Measurements from ENCODE around the gene CLN5.

Gene CLN5

DNA sequence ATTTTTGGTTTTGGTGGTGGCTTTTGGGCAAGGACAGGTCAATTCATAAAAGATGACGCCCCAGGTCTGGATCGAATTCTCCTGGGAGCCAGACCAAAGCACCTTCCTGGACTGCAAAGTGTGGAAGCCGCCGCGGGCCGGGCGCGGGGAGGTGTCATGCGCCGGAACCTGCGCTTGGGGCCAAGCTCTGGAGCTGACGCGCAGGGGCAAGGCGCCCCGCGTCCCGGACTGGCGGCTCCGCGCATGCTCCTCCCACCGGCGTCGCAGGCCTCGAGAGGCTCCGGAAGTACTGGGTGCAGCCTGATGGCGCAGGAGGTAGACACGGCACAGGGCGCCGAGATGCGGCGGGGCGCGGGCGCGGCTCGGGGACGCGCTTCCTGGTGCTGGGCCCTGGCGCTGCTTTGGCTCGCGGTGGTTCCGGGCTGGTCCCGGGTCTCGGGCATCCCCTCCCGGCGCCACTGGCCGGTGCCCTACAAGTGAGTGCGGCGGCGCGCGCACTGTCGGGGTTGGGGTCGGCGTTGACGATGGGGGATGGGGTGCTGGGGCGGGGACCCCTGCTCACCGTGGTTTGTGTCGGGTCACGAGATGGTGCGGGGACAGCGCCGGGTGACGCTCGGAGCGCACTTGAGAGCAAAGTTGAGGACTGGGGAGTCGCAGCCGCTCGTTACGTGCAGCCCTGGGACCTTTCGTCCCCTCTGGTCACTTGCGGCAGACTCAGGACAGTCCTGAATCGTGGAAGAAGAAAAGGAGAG, at the start of gene CLN5:
Gene CLN5, plus strand, starts transcription at position 286 of the 752 bp plus-strand sequence. Its CDS starts 18 bp downstream, at position 304.
- Histone ChIP-seq H3K36me3 (ENCODE audit: control insufficient read depth, insufficient read depth, low read length) (peaks cover 9% of the 10 kb centered on the region), H3K27ac (ENCODE audit: low read depth, low read length) (peak within 1 kb of the TSS; percentile 35; the same call in 1 of the 2 replicates)

DNA sequence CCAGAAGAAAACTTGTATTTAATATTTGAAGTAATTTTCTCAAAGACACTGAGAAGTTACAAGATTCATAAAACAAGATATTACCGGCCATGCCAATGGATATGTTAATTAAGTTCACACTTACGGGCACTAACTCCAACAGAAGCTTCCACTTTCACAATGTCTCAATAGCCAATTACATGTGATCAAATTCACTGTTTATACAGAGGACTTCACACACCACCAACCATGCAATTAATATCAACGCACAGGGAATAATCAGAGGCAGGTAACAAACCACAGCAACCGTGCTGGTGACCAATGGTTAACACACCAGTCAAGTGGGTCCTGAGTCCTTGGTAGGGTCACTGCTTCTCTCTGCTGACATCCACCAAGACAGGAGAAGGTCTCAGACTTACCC, 49.5 kb upstream of the CLN5 start:
- no peak overlapping the region for H3K4me3 ChIP-seq (ENCODE audit: low read depth, low read length)
- no peak overlapping the region for H3K9ac ChIP-seq (ENCODE audit: low read length)
- H3K27me3 ChIP-seq (ENCODE audit: control insufficient read depth, insufficient read depth, low read length) = no peaks in the 10 kb centered on the region
- no peak overlapping the region for H3K27ac ChIP-seq (ENCODE audit: low read depth, low read length)
- no peaks in the 10 kb centered on the region for H3K9me3 ChIP-seq (ENCODE audit: control insufficient read depth, insufficient read depth, low read depth, low read length)
- no peaks in the 10 kb centered on the region for H3K36me3 ChIP-seq (ENCODE audit: control insufficient read depth, insufficient read depth, low read length)
- no peaks in the 10 kb centered on the region for H3K4me1 ChIP-seq (ENCODE audit: control insufficient read depth, insufficient read depth, low read length)

More for the DNA sequence above, at the start of gene CLN5:
- H3K9me3 ChIP-seq (ENCODE audit: control insufficient read depth, insufficient read depth, low read depth, low read length) = no peaks in the 10 kb centered on the region
- H3K9ac ChIP-seq (ENCODE audit: low read length) = peak within 1 kb of the TSS; percentile 76
- no peaks in the 10 kb centered on the region; the same call in 1 of the 2 replicates for H3K27me3 ChIP-seq (ENCODE audit: control insufficient read depth, insufficient read depth, low read length)
- peak within 1 kb of the TSS; percentile 93 for H3K4me3 ChIP-seq (ENCODE audit: low read depth, low read length)
- peaks cover 6% of the 10 kb centered on the region; the same call in 1 of the 2 replicates for H3K4me1 ChIP-seq (ENCODE audit: control insufficient read depth, insufficient read depth, low read length)

DNA sequence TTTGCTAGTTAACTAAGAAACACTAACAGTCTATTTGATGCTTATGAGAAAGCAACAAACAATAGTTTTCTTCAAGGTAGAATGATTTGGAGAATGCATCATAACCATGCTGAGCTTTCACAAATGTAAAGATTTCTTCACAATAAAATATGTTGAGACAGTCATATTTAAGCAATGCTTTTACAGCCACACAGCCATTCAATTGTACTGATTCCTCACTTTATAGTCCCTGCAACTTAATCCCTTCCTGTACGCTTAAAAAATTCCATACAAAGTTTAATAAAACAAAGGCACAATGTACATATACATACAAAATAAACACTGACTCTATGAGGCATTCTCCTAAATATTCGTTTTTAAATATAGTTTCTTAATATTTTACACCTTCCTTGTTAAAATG, 48.2 kb upstream of the CLN5 start:
- H3K4me3 ChIP-seq (ENCODE audit: low read depth, low read length) = no peak overlapping the region
- H3K4me1 ChIP-seq (ENCODE audit: control insufficient read depth, insufficient read depth, low read length) = no peaks in the 10 kb centered on the region
- no peaks in the 10 kb centered on the region for H3K36me3 ChIP-seq (ENCODE audit: control insufficient read depth, insufficient read depth, low read length)
- no peak overlapping the region for H3K9ac ChIP-seq (ENCODE audit: low read length)
- H3K27me3 ChIP-seq (ENCODE audit: control insufficient read depth, insufficient read depth, low read length) = no peaks in the 10 kb centered on the region
- H3K9me3 ChIP-seq (ENCODE audit: control insufficient read depth, insufficient read depth, low read depth, low read length) = no peaks in the 10 kb centered on the region
- no peak overlapping the region for H3K27ac ChIP-seq (ENCODE audit: low read depth, low read length)

DNA sequence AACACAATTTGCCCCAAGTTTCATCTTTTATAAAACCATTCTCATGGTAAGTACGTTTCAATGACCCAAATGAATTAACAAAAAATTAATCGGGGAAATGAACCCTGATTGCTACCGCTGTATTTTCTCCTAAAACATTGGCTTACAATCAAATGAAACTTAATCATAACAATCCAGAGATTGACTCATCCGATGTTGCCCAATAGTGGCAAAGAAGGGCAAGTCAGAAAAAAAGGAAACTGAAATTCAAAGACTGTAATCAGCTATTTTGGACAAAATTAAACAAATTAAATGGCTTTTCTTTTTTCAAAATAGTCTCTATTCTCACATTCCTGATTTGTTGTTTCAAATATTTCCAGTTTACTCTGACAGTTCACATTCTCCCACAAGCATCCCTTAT, 47.4 kb upstream of the CLN5 start:
- no peak overlapping the region for H3K9ac ChIP-seq (ENCODE audit: low read length)
- no peaks in the 10 kb centered on the region for H3K9me3 ChIP-seq (ENCODE audit: control insufficient read depth, insufficient read depth, low read depth, low read length)
- H3K4me3 ChIP-seq (ENCODE audit: low read depth, low read length) = no peak overlapping the region
- no peaks in the 10 kb centered on the region for H3K27me3 ChIP-seq (ENCODE audit: control insufficient read depth, insufficient read depth, low read length)
- H3K4me1 ChIP-seq (ENCODE audit: control insufficient read depth, insufficient read depth, low read length) = no peaks in the 10 kb centered on the region
- H3K27ac ChIP-seq (ENCODE audit: low read depth, low read length) = no peak overlapping the region
- H3K36me3 ChIP-seq (ENCODE audit: control insufficient read depth, insufficient read depth, low read length) = no peaks in the 10 kb centered on the region

DNA sequence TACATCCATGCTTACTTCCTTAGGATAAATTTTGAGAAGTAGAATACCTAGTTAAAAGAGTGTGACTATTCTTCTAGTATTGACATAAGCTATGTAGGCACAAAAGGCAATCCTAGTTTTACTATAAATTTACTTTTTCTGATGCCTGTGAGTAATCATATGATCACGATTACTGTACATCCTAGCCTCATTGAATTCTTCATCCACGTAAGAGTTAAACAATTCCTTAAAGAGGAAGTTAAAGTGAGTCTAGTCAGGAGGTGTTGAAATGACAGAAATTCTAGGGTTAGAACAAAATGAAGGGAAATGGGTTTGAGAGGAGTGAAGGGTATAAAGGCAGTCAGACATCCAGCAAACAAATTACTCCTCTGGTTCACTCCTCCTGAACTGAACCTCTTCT, 43.7 kb upstream of the CLN5 start, which contains the start of gene ACOD1:
Gene ACOD1, plus strand, starts transcription at position 363 of the 400 bp plus-strand sequence. CDS start 48 bp downstream, outside the sequence.
- no peaks in the 10 kb centered on the region for H3K36me3 ChIP-seq (ENCODE audit: control insufficient read depth, insufficient read depth, low read length)
- no peak within 1 kb of the TSS for H3K4me3 ChIP-seq (ENCODE audit: low read depth, low read length)
- H3K27me3 ChIP-seq (ENCODE audit: control insufficient read depth, insufficient read depth, low read length) = no peaks in the 10 kb centered on the region
- no peak within 1 kb of the TSS for H3K27ac ChIP-seq (ENCODE audit: low read depth, low read length)
- H3K9me3 ChIP-seq (ENCODE audit: control insufficient read depth, insufficient read depth, low read depth, low read length) = no peaks in the 10 kb centered on the region
- no peaks in the 10 kb centered on the region for H3K4me1 ChIP-seq (ENCODE audit: control insufficient read depth, insufficient read depth, low read length)
- no peak within 1 kb of the TSS for H3K9ac ChIP-seq (ENCODE audit: low read length)

DNA sequence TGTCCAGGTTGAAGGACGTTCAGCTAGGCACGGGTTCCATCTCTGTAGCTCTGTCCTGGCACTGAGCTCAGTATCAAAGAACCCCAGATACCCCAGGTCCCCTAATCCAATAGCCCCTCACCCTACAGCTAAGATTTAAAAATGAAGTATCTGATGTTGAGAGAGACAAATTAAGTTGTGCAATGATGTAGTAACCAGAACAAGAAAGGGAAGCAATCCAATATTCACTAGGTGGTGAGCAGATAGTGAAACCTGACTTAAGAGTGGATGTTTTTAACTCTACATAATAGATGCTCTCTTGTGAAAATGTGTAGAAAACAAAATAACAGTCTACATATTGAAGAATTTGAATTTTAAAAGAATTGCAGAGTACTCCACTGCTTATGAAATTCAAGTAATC, 41.8 kb upstream of the CLN5 start:
- H3K27ac ChIP-seq (ENCODE audit: low read depth, low read length) = no peak overlapping the region

DNA sequence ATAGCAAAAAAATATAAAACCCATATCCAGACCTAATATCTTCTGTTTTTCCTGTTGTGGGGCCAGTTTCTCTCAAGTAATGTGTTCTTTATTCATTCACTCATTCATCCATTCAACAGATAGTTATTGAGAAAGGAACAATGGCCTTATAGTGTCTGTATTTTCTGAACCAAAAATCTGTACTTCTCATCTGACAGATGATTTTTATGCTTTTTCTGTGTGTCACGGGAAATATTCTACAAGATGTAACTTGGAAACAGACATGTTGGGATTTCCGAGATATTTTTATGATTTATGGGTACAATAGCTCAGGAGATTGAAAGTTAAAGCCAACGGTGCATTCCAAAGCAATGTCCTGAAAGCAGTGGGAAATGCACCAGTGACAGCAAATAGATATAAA, 37.9 kb upstream of the CLN5 start:
- Histone ChIP-seq H3K9me3 (ENCODE audit: control insufficient read depth, insufficient read depth, low read depth, low read length) (peaks cover 13% of the 10 kb centered on the region), H3K9ac (ENCODE audit: low read length) (no peak overlapping the region), H3K27me3 (ENCODE audit: control insufficient read depth, insufficient read depth, low read length) (no peaks in the 10 kb centered on the region), H3K36me3 (ENCODE audit: control insufficient read depth, insufficient read depth, low read length) (no peaks in the 10 kb centered on the region), H3K4me3 (ENCODE audit: low read depth, low read length) (no peak overlapping the region), H3K27ac (ENCODE audit: low read depth, low read length) (no peak overlapping the region), H3K4me1 (ENCODE audit: control insufficient read depth, insufficient read depth, low read length) (no peaks in the 10 kb centered on the region)

More for the DNA sequence above, 41.8 kb upstream of the CLN5 start:
- Histone ChIP-seq H3K36me3 (ENCODE audit: control insufficient read depth, insufficient read depth, low read length) (no peaks in the 10 kb centered on the region), H3K4me1 (ENCODE audit: control insufficient read depth, insufficient read depth, low read length) (no peaks in the 10 kb centered on the region), H3K4me3 (ENCODE audit: low read depth, low read length) (no peak overlapping the region), H3K9me3 (ENCODE audit: control insufficient read depth, insufficient read depth, low read depth, low read length) (no peaks in the 10 kb centered on the region), H3K27me3 (ENCODE audit: control insufficient read depth, insufficient read depth, low read length) (no peaks in the 10 kb centered on the region), H3K9ac (ENCODE audit: low read length) (no peak overlapping the region)

DNA sequence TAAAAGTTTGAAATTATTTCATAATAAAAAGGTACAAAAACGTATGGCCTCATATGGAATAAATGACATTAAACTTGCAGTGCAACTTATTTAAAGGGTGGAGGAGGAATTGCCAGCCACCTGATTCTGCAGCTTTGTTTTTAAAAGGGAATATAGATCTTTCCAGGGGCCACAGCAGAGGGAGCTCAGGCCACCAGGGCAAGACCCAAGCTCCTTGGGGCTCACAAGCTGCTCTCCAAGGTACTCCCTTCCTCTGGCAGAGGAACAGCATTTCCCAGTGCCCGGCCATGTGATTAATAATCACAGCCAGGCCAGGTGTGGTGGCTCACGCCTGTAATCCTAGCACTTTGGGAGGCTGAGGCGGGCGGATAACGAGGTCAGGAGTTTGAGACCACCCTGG, 37.3 kb upstream of the CLN5 start:
- Histone ChIP-seq H3K4me1 (ENCODE audit: control insufficient read depth, insufficient read depth, low read length) (no peaks in the 10 kb centered on the region), H3K36me3 (ENCODE audit: control insufficient read depth, insufficient read depth, low read length) (no peaks in the 10 kb centered on the region), H3K4me3 (ENCODE audit: low read depth, low read length) (no peak overlapping the region), H3K9ac (ENCODE audit: low read length) (no peak overlapping the region), H3K27ac (ENCODE audit: low read depth, low read length) (no peak overlapping the region), H3K9me3 (ENCODE audit: control insufficient read depth, insufficient read depth, low read depth, low read length) (peaks cover 19% of the 10 kb centered on the region), H3K27me3 (ENCODE audit: control insufficient read depth, insufficient read depth, low read length) (no peaks in the 10 kb centered on the region)

DNA sequence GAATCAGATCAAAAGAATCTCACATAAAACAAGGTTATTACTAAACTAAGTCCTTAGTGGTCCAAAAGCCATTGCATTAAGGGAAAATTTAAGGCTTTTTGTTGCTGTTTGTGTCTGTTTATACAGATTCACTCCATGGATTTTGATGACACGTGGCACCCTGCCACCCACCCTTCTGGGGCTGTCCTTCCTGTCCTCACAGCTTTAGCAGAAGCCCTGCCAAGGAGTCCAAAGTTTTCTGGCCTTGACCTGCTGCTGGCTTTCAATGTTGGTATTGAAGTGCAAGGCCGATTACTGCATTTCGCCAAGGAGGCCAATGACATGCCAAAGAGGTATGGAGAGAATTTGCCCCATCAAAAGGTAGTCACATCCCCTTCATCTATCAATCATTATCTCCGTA, 36.7 kb upstream of the CLN5 start:
- no peak overlapping the region for H3K9ac ChIP-seq (ENCODE audit: low read length)

DNA sequence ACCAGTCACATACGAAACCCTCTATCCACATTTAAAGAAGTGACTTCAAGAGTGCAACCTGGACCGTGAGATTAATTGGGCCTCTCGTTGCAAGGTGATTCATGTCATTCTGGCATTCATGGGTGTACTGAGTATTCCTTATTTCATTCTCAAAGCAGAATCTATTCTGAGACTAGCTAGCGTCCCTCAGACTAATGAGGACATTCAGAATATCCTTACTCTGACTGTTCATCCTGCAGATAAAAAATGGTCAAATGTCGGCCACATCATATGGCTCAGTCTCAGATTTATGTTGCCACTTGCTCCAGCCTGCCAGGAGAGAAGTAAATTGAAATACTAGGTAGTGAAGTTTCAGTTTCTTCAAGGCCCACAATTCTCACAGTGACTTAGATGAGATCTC, 36.2 kb upstream of the CLN5 start:
- Histone ChIP-seq H3K27me3 (ENCODE audit: control insufficient read depth, insufficient read depth, low read length) (no peaks in the 10 kb centered on the region), H3K9ac (ENCODE audit: low read length) (no peak overlapping the region), H3K36me3 (ENCODE audit: control insufficient read depth, insufficient read depth, low read length) (no peaks in the 10 kb centered on the region), H3K9me3 (ENCODE audit: control insufficient read depth, insufficient read depth, low read depth, low read length) (peaks cover 30% of the 10 kb centered on the region), H3K4me1 (ENCODE audit: control insufficient read depth, insufficient read depth, low read length) (no peaks in the 10 kb centered on the region), H3K27ac (ENCODE audit: low read depth, low read length) (no peak overlapping the region), H3K4me3 (ENCODE audit: low read depth, low read length) (no peak overlapping the region)

More for the DNA sequence above, 36.7 kb upstream of the CLN5 start:
- Histone ChIP-seq H3K27ac (ENCODE audit: low read depth, low read length) (no peak overlapping the region), H3K4me3 (ENCODE audit: low read depth, low read length) (no peak overlapping the region), H3K36me3 (ENCODE audit: control insufficient read depth, insufficient read depth, low read length) (no peaks in the 10 kb centered on the region), H3K27me3 (ENCODE audit: control insufficient read depth, insufficient read depth, low read length) (no peaks in the 10 kb centered on the region), H3K9me3 (ENCODE audit: control insufficient read depth, insufficient read depth, low read depth, low read length) (peaks cover 25% of the 10 kb centered on the region), H3K4me1 (ENCODE audit: control insufficient read depth, insufficient read depth, low read length) (no peaks in the 10 kb centered on the region)

DNA sequence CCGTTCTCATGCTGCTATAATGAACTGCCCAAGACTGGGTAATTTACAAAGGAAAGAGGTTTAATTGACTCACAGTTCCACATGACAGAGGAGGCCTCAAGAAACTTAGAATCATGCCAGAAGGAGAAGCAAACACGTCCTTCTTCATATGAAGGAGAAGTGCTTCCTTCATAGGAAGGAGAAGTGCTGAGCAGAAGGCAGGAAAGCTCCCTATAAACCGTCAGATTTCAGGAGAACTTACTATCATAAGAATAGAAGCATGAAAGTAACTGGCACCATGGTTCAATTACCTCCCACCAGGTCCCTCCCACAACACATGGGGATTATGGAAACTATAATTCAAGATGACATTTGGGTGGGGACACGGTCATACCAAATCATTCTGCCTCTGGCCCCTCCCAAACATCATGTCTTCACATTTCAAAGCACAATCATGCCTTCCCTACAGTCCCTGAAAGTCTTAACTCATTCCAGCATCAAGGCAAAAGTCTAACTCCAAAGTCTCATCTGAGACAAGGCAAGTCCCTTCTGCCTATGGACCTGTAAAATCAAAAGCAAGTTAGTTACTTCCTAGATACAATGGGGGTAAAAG, 32.9 kb upstream of the CLN5 start:
- Histone ChIP-seq H3K4me3 (ENCODE audit: low read depth, low read length) (no peak overlapping the region), H3K4me1 (ENCODE audit: control insufficient read depth, insufficient read depth, low read length) (no peaks in the 10 kb centered on the region), H3K9ac (ENCODE audit: low read length) (no peak overlapping the region), H3K9me3 (ENCODE audit: control insufficient read depth, insufficient read depth, low read depth, low read length) (peaks cover 34% of the 10 kb centered on the region), H3K36me3 (ENCODE audit: control insufficient read depth, insufficient read depth, low read length) (no peaks in the 10 kb centered on the region), H3K27me3 (ENCODE audit: control insufficient read depth, insufficient read depth, low read length) (no peaks in the 10 kb centered on the region), H3K27ac (ENCODE audit: low read depth, low read length) (no peak overlapping the region)

All from HUES6 (cell line).